Activated CD4-positive, alpha-beta T cell treated with anti-CD3 and anti-CD28 coated beads, Interleukin-2, amount 50 U/mL, for 48 hours (primary cell): ENCODE data around the gene HOXB6.

ENCODE experiments used
- DNase-seq, 2 experiments: peaks; one replicate each; pipeline ENCODE4 v3.0.0-alpha.2; 2020

Gene HOXB6

GRCh38 chr17:48551214-48551555 is 53.6 kb downstream of the HOXB6 start:
- no peak for DNase-seq

- no peak for DNase-seq
Measured at GRCh38 chr17:48550502-48551213, 54.1 kb downstream of the HOXB6 start.

- DNase-seq = no peak
Measured at GRCh38 chr17:48549914-48550501, 54.8 kb downstream of the HOXB6 start.

- no peak for DNase-seq
Measured at GRCh38 chr17:48549281-48549630, 55.5 kb downstream of the HOXB6 start.

DNA sequence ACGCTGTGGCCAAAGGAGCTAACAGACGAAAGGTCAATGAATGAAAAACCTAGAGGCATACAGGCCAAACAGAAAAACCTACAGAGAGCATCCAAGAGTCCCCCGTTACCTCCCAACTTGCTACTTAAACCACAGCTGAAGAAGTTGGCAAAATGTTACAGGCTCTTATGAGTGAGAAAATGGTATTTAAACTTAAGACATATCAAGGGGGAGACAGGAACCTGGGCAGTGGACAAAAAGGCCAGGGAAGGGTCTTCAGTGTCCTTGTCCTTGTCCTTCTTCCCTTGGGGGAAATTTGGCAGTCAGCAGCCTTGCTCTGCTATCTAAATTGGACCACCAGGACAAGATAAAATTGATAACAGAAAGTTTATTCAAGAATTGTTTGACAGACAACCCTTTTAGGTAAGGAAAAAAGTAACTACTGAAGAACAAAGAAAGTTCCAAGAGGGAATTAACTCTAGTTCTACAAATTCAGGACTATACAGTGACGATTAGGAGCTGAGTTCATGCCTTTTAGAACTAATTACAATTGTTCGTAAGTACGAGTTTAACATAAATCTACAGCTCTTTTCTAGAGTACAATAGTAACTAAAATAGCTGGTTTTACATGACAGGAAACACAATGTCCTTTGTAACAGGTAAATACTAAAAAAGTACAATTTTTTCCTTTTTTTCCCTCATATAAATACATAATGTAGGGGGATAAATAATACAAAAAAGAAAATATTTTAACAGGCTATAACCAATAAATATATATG is 56.1 kb downstream of the HOXB6 start:
- no peak for DNase-seq

DNA sequence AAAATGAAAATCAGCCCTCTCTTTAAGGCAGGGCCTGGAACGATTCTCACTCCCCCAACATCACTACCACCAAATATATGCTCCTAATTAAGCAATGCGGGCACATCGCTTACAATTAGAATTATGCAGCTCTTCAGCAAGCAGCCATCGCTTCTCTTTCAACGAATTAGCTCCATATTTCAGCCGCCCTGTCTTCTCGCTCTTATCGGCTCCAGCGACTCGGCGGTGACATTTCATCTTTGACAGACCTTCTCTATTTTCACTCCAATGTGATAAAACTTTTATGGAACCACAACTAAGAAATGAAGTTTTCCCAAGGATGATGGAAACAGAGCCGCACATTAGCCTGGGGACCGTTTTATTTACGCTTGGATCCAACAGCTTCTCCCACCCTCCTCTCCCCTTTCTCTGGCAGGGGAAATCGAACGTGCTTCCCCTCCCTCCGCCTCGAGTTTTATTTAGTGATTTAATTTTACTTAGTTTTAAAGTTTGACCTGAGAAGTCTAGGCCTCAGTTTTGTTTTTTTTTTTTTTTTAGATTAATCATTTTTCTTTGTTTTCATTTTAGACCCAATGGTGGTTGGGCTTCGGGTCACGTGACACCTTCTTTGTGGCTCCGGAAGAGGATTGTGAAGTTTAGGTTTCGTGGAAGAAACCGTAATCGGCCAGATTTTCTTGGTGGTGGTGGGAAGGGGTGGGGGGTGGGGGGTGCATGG is 56.8 kb downstream of the HOXB6 start:
- DNase-seq = peak in 1 of 2 experiments; percentile 42

DNA sequence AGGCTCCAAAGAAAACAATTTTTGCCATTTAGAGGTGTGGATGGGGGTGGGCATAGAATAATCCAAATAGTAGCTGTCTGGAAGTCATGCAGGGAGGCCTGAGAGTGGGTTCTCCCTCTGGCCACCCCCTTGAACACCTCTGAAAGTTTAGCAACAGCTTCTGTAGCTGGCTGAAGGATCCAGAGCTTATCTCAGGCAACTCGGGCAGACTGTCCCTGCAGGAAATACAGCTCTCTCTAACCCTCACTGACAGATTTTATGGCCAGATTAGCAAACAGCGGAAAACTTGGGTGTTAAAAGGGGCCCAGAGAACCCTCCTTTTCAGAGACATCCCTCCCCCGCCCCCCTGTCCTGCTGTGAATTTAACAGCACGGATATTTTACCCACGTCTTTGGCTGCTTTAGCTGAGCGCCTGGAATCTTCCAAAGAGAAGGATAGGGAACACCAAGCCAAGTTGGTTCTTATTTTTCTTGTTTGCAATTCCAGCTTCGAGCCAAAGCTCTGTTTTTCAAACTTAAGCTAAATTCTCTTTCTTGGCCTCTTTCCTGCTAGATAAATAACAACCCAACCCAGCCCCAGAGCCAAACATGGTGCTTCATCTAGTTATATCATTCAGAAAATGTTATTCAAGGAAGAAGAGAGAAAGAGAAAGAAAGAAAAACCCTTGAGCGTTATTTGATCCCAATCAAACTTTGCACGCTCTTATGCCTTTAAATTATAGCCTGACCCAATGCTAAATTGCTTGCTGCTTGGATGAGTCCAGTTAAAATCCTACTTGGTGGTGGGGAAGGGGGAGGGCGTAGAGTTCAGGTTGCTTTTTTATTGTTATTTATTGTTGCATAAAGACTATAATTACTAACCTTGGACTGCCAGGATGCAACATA is 57.6 kb downstream of the HOXB6 start:
- no peak for DNase-seq

- no peak for DNase-seq
Measured at GRCh38 chr17:48546137-48546923, 58.5 kb downstream of the HOXB6 start.
